NCI-H2081 treated with DMSO at 0.1 percent for 48 hours (cell line): ENCODE data around the gene PLCB1.
"Not testable (repeated sequence)": the region's sequence is repeated elsewhere in the genome, so short reads cannot be mapped to it uniquely, and the experiment has no call there.

ENCODE experiments used
- DNase-seq: peaks from one replicate; lab custom pipeline; 2025; lab: John Stamatoyannopoulos, UW

PLCB1 gene

DNA sequence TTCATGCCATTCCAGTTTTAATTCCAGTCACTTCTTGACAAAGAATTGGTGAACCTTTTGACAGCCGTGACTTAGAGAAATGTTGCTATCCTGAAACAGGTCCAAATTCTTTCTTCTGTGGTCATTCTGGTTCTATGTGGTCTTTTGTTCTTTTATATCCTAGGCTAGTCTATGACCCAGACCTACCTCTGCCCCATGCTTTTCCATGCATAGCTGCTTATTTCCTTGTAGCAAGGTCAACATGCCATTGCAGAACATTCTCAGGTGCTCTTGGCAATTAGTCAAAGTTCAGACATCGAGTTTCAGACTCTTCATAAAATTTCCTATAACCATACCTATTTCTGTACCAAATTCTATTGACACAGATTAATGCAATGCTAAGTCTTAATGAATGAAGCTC, 202.6 kb downstream of the PLCB1 start:
- no peak for DNase-seq

DNA sequence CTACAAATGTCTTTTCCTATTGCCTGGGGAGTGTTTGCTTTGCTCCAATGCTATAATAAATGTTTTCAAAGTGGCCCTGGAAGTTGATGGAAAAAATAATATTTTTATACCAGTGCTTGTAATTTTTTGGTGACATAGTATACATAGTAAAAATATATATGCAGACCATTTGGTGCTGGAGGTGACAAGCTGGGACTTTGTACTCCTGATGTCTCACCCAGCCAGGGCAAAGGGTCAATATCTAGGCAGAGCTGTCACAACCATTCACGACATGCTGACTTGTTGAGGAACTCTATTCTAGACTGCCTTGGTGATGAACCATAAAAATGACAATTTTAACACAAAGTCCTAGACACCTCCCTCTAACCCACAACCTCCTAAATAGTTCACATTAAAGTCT, 203.0 kb downstream of the PLCB1 start:
- no peak for DNase-seq

DNA sequence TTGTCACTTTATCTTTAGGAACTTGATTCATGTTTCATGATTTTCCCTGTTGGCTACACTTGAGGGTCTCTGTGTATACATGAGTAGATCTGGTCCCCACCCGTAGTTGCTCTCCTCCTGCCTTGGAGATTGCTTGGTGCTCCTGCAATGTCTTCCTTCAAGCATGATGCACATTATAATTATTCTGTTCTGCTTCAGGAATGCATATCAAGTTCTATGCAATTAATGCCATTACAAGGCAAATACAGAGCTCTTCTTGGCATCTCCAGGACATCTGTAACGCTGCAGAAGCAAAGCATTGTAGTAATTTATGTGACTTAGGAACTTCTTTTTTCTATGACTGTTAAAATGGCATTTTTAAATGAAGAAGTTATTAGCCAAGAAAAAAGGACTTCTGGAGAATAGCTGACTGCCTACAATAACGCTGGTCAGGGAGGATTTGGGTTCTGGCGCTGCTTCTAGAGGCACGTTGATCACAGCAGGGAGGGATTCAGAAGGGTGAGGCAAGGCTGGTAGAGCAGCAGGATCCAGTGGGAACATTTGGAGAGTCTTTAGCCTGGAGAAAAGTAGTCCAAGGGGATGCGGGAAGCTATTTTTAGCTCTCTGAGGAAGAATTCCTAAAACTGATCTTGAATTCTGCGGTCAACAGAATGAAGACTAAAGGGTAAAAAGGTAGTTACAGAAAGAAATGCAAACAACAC, 203.6 kb downstream of the PLCB1 start:
- DNase-seq: no peak

DNA sequence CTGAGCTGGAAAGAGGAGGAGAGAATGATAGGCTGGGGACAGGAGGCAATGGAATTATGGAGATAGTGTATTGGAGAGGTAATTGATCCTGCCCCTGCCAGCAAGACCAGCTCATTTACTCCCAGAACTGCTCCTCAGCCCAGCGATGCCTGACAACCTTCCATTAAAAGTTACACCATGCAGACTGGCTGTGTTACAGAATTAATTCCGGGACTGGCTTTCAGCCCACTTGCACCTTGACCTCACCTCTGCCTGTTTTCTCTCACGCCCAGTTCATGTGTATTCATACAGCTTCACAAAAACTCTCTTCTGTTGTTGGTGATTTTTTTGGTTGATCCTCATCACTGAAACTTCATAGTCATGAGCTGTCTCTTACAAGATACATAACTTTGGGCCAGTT, 207.3 kb downstream of the PLCB1 start:
- DNase-seq: no peak

DNA sequence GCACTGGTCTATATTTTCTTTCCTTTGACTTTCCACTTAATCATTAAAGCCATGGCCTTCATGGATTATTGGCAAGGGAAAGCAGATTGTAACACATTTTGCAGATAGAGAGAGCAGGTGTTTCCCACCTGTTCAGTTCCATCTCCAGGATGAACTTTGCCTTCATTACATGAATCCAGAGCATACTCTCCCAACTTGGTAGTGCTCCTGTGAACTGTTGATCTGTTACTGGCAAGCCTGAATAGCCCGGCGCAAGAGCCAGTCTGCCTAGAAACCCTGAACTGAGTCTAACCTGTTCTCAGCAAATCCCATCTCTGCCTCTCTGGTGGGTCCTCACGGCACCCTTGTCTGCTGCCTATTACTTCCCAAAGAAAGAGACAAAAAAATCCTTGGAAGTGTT, 210.3 kb downstream of the PLCB1 start:
- no peak for DNase-seq

DNA sequence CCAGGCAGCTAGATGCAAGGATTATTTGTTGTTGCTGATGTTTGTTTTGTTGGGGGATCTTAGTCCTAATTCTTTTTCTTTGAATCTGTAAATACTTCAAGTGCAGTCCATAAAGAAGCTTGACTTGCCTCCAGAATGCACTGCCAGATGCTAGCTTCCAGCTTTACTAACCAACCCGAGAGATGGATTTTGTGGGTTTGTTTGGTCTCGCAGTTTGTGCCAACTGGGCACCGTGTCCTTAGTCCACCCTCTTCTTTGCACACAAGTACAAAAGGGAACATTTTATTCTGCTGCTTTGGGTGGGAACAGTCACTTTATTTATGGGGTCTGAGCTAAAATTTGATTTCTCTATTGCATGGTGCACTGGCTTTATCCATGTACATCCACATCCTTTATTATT, 212.0 kb downstream of the PLCB1 start:
- DNase-seq: no peak

DNA sequence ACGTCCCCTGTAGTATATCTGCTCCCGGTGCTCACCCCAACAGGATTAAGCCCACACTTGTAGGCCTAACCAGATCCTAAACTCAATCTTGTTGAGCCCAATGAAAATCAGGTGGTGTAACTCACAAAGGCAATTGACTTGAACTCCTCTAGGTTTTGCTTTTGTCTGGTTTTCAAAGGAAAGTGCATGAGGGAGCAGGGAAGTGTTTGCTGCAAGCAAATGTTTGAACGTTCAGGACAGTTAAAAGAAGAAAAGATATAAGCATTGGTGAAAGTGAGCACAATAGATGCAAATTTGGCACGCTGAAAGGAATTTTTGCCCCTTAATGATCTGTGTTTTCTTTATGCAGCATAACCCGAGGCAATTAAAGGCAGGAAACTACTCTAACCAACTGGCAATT, 212.6 kb downstream of the PLCB1 start:
- no peak for DNase-seq

DNA sequence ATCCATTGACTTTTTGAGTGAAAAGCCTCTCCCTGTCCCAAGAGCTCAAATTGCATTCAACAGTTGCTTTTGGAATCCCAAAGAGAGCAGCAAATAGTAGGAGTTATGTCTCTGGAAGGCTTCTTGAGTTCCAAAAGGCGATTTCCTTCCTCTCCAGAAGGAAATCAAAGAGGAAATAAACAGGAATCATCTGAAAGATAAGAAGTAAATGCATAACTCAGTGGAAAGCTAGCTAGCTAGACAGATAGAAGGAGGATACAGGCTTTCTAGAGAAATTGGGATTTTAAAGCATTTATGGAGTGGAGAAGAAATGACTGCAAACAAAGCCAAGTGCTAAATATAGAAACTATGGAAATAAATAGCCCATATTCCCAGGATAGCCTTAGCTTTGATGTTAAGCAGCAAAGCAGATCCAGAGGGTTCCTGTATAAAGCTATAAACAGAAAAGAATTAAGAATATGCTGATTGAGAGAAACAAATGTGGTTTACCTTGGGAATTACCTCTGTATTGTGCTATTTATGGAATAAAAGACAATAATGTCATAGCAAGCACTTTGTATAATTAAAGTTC, 214.7 kb downstream of the PLCB1 start:
- DNase-seq: no peak

DNA sequence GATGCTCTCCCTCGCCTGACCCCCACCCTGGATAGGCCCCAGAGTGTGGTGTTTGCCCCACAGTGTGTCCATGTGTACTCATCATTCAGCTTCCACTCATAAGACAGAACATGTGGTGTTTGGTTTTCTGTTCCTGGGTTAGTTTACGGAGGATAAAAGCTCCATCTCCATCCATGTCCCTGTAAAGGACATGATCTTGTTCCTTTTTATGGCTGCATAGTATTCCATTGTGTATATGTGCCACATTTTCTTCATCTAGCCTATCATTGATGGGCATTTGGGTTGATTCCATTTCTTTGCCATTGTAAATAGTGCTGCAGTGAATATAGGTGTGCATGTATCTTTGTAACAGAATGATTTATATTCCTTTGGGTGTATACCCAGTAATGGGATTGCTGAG, 218.2 kb downstream of the PLCB1 start:
- DNase-seq: not testable (repeated sequence)

DNA sequence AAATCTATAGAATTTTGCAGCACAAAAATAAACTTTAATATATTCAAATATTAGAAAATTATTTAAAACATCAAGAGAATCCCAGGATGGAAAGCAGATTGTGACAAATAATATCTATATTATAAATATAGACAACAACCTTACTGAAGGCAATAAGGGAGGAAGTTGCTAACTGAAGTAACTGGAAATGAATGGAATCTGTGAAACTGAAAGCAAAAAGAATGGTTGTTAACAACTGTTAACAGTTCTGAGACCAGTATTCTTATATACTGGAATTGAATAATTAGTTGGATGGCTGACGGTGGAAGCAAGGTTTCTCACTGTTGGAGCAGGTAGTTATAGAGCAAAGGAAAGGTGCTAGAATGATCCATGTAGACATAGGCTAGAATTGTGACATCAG, 220.4 kb downstream of the PLCB1 start:
- no peak for DNase-seq

DNA sequence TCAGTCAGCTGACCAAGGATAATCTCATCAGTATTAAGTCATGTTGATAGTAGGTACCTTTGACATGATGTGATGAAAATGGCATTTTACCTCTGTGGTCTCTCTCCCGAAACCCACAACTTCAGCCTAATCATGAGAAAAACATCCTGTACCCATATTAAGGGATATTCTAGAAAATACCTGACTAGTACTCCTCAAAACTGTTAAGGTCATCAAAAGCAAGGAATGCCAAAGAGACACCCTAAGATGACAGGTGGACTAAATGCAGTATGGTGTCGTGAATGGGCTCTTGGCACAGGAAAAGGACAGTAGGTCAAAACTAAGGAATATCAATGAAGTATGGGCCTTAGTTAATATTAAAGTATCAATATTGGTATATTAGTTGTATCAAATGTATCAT, 221.4 kb downstream of the PLCB1 start:
- DNase-seq: no peak

DNA sequence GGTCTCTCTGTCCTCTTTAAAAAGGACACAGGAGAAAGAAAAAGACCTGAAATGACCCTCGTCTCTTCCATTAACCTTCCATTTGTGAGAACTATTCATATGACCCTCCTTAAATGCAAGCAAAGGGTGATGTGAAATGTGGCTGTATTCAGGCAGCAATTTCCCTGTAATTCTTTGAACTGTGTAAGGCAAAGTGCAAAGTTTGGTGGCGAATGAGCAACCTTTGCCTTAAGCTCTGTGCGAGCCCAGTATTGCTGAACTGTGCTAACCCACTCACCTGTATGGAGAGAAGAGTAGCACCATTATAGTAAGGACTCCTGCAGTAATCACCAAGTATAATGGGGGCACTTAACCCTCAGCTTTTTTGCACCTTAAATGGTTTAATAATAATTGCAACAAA, 223.4 kb downstream of the PLCB1 start:
- no peak for DNase-seq

DNA sequence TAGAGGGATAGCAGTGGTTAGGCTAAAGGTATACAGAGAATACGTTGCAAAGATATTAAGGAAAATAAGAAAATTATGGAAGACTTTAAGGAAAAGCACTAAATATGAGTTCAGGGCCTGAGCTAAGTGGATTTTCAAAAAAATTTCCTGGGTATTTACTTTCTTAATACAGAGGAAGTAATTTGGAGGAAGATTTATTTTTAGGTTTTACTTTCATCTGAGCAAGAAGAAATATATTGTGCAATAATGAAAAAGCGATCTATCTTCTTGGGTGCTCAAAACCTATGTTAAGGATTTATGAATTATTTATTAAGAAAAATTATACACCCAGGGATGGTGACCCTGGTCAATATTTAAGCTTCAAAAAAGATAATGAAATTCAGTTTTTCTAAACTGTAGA, 224.7 kb downstream of the PLCB1 start:
- DNase-seq: no peak

DNA sequence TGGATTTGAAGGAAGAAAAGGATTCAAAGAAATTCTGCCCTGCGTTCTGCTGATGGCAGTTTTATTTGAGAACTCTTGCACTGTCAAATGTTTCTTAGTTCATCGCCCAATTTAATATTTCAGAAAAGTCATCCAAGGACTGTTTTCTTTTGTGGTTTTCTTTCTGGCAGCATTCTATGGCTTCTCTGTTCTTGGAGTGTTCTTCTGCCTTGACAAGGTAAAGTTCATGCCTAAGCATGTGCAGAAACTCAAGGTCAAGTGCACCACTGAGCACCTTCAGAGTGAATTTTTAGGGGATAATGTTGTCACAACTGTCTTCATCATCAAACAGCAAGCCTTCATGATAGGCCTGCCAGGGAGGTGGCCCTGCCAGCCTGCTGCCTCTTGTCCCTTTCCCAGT, 225.6 kb downstream of the PLCB1 start:
- no peak for DNase-seq

DNA sequence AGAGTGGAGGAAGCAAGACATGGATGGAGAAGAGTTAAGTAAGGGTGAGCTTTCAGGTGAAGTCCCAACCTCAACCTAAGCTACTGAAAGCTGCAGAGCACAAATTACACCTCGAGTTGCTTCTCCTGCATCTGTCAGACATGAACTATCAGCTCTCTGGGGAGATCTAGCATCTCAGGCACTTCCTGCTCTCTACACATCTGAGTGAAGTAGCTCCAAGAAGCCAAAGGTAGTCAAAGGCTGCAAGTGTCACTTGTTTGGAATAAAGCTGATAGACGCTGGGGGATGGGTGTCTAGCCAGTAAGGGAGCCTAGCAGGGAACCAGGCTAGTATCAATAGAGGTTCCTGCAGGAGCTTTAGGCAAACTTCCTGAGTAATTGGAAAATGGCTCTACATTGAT, 228.0 kb downstream of the PLCB1 start:
- DNase-seq: no peak

DNA sequence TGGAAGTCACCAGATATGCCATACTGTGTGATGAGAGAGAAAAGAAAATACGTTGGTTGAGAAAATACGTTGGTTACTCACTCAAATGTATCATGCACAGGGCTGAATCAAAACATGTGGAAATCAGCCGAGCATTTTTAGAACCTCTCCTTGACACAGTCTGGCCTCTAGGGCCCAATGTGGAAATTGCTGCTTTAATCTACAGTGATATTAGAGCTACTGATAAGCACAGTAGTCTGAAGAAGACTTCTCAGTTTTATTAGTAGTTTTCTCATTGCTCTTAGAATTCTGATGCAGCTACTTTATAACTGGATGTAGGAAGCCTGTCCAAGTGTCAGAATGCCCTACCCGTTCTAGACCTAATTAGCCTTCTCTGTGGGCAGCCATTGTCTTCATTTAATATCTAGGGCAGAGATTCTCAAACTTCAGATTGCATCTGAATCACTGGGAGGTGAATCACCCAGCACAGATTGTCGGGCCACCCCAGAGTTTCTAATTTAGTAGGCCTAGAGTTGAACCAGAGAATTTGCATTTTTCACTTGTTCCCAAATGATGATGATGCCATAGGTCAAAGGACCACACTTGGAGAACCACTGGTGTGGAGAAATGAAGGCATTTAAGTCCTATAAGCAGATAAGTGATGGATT, 229.1 kb downstream of the PLCB1 start:
- DNase-seq: no peak

DNA sequence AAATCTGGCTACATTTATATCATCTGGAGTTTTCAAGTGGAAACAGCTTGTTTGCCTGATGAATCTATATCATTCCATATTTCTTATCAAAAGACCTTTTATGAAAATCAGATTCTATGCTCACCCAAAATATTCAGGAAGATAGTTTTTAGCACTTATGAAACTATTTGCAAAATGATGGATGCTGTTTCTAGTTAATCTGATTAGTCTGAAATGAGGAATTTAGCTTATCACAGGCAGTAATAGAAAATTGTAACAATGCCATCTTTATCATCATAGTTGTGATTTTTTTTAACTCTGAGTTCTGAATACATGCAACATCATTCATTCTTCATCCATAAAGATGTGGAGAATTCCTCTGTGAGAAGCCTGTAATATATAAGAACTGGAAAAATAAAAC, 229.7 kb downstream of the PLCB1 start:
- no peak for DNase-seq

DNA sequence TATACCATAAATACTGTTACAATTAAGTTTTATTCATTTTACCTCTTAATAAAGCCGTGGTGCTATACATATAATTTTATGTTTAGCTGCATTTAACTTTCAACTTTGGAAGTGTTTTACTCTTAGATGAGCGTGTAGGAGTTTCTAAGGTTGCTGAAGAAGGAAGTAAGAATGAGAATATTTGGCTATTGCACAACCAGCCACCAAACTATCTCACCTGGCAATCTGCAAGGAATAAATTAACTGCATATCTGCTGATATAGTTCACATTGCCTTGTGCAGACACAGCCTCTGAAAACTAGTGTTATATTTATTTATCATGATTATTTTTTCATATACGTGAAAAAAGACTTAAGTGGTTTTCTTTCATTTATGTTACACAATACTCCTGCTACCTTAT, 230.4 kb downstream of the PLCB1 start:
- no peak for DNase-seq

DNA sequence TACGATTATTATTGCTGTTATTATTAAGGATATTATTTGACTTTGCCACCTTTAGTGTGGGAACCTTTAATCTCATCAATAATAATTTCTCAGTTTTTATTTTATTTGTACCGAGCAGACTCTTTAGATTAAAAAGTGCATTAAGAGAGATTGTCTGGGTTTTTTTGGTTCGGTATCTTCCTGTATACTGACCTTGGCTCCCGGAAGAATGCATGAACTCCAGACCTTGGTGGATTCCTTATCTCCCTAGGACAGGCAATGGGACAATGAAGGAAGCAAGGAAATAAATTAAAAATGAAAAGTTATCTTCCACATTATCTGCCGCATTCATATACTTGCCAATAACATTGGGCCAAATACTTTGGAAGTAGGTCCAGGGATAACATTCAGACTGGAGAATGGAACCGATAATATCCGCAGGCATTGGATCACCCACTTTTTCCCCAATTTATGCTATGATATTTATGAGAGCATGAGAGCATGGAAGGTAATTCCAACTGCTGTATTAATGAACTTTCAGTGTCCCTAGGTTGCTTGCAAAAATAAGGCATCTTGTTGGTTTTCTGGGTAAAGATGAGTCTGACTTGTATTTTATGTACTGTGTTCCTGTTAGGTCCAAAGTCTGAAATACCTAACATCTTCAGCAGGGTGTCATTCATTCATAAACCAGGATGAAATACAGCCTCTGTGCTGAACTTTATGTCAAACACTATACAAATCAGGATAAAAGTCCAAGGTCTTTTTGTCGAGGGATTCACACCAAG, 232.1 kb downstream of the PLCB1 start:
- DNase-seq: no peak

DNA sequence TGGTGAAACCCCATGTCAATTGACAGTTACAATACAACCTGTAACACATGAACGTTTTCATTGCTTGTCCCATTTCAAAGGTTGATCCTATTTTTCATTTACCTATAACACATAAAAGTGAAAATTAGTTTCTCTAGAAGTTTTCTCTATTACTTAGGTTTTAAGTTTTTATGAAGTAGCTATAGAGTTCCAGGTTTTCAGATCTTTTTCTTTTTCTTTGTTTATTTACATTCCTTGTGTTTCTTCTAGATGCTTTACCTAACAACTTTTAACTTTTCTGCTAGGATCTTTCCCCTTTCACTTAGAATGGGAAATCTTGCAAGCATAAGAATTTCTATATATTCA, 232.6 kb downstream of the PLCB1 start:
- DNase-seq: no peak

DNA sequence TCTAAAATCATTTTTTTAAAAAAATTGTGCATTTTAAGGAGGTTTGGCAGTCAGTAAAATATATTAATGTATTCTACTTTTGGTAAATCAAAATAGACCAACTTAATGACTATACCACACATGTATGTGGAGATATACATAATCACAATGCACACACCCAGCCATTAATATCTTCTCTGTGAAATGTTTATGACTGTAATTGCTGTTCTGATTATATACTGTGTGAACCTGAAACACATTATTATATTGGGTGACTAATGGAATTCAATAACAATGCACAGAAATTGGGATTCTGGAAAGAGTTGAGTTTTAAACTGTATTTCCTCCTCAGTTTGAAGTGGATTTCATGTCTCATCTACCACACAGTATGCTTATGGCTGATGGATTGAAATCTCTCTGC, 233.6 kb downstream of the PLCB1 start:
- DNase-seq: no peak

DNA sequence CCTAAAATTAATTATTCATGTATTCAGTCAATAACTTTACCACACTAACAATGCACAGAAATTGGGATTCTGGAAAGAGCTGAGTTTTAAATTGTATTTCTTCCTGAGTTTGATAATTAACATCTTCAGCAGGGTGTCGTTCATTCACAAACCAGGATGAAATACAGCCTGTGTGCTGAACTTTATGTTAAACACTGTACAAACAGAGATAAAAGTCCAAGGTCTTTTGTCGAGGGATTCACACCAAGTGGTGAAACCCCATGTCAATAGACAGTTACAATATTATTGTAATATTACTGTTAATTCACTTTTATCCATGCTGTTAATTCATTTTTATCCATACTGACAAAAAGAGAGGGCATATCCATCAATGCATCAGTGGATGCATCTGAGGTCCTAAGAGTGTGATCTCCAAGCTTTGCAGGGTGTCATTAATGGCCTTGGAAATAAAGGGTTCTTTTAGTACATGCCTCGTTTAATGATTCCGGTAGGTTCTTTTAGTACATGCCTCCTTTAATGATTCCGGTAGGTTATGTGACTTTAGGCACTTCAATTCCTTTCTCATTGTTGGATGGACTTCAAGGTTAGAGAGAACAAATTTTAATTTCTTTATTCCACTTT, 234.3 kb downstream of the PLCB1 start:
- DNase-seq: no peak

DNA sequence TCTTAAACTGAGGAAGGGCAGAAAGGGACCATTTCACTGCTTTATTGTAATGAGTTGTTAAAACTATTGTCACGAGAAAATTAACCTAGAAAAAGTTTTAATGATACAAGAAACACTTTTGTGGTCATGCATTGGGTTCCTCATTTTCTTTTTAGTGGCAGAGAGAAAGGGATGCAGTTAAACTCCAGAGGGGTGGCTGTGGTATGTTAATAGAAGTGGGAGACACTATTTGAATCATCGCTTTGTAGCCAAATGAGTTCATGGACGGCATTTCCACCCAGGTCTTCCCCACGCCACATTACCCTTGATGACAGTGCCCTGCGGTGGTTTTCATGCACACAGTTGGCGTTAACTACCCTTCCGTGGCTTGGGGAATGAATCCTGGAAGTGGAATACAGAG, 235.6 kb downstream of the PLCB1 start:
- no peak for DNase-seq
